Measurements from ENCODE around the gene SPR. TPM values are rescaled to one million over a fixed set of nuclear protein-coding genes. Genes with fewer than 3 reads are reported as not detected.

The SPR gene
- total and polyA plus RNA-seq, 2 of the 4 experiments (the other 2 are of a cell fraction), result 14.3 to 17.4 TPM

DNA sequence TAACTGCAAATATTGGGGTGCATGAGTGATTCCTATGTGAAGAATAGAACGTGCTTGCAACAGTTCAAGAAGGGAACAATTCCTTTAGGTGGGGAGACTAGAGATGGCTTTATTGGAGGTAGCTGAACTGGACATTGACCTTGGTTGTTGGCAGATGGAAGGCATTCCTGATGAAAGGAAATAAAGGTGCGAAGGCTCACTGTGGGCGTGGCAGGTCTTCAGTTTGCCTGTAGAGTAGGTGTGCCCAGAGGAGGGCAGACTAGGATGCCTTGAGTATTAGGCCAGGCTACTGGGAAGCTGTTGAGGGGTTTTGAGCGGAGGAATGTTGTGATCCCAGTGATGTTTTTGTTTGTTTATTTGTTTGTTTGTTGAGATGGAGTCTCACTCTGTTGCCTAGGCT is 2.8 kb downstream of the SPR start (continued):
- TF ChIP-seq, protein P1, sequence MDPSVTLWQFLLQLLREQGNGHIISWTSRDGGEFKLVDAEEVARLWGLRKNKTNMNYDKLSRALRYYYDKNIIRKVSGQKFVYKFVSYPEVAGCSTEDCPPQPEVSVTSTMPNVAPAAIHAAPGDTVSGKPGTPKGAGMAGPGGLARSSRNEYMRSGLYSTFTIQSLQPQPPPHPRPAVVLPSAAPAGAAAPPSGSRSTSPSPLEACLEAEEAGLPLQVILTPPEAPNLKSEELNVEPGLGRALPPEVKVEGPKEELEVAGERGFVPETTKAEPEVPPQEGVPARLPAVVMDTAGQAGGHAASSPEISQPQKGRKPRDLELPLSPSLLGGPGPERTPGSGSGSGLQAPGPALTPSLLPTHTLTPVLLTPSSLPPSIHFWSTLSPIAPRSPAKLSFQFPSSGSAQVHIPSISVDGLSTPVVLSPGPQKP (IDR thresholded peaks at IDR 0.05; ENCODE audit: borderline replicate concordance, low read depth, low read length), result no peak

DNA sequence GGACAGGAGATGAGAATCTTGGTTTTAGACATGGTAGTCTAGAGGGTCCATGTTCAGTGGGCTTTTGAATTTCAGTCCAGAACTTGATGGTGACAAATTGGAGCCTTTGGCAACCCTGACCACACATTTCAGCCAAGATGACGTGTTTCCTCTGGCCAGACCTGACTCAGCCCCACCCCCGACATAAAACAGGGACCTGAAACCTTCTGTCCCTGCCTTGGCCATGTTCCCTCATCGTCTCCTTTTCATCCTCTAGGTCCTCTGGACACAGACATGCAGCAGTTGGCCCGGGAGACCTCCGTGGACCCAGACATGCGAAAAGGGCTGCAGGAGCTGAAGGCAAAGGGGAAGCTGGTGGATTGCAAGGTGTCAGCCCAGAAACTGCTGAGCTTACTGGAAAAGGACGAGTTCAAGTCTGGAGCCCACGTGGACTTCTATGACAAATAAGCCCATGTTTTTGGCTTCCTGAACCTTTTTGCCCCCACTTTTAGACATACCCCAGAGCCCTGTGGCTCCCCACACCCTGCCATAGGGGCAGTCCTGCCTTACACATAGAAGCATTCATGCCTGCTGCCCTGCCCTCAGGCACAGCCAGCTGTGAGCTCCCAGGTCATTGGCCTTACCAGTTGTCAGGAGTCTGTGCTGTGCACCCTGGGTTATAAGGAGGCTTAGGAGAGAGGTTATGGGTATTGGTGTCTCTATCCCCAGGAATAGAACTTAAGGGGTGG is 4.0 kb downstream of the SPR start:
- no peaks in the 10 kb centered on the region for H3K9me3 ChIP-seq (ENCODE audit: control insufficient read depth, insufficient read depth, low read length)
- dilution Hi-C loops (cut with HindIII; ENCODE audit: low sequenced_read_pairs, unreplicated experiment) (no loop called here), in situ Hi-C loops (cut with MboI; ENCODE audit: low sequenced_read_pairs) (loop anchor here (5.0 to 25.0 kb wide), 4 partner anchors 81 to 1354 kb away; partner anchors contain the start of gene SFXN5), intact Hi-C loops (cut with micrococcal nuclease) (no loop called here)
- no peak overlapping the region for H3K4me2 ChIP-seq (ENCODE audit: low read depth, low read length)
- H2AK9ac ChIP-seq (replicated peaks; ENCODE audit: low read depth, low read length, poor library complexity), result peak overlapping the region; percentile 18
- BruUV-seq (replicated peaks), result no TSS peak
- no peak overlapping the region for H4K8ac ChIP-seq (ENCODE audit: low read depth in 2 of 2, low read length in 2 of 2)
- no peak overlapping the region for H2BK20ac ChIP-seq (ENCODE audit: low read depth, low read length)
- no peak overlapping the region for H4K5ac ChIP-seq (ENCODE audit: low read depth, low read length)
- H2BK5ac ChIP-seq (ENCODE audit: low read depth, low read length, poor library complexity, severe bottlenecking), result no peak overlapping the region
- no peak overlapping the region for H3K23ac ChIP-seq (ENCODE audit: low read depth, low read length)
- H3K56ac ChIP-seq (ENCODE audit: extremely low read depth, insufficient read depth, low read length), result no peak overlapping the region
- no peak overlapping the region for H2AK5ac ChIP-seq (ENCODE audit: low read depth, low read length)
- peaks cover 12% of the 10 kb centered on the region for H4K20me1 ChIP-seq (ENCODE audit: insufficient read depth, low read length)
- no peak overlapping the region for H3K9ac ChIP-seq (ENCODE audit: low read depth, low read length)
- peaks cover 6% of the 10 kb centered on the region; the same call in 1 of the 2 replicates for H3K4me1 ChIP-seq (ENCODE audit: control insufficient read depth, insufficient read depth, low read length)
- no peak overlapping the region for H3K4me3 ChIP-seq (ENCODE audit: insufficient read depth, low read depth, low read length)
- TF ChIP-seq, protein P2, sequence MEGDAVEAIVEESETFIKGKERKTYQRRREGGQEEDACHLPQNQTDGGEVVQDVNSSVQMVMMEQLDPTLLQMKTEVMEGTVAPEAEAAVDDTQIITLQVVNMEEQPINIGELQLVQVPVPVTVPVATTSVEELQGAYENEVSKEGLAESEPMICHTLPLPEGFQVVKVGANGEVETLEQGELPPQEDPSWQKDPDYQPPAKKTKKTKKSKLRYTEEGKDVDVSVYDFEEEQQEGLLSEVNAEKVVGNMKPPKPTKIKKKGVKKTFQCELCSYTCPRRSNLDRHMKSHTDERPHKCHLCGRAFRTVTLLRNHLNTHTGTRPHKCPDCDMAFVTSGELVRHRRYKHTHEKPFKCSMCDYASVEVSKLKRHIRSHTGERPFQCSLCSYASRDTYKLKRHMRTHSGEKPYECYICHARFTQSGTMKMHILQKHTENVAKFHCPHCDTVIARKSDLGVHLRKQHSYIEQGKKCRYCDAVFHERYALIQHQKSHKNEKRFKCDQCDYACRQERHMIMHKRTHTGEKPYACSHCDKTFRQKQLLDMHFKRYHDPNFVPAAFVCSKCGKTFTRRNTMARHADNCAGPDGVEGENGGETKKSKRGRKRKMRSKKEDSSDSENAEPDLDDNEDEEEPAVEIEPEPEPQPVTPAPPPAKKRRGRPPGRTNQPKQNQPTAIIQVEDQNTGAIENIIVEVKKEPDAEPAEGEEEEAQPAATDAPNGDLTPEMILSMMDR (conservative IDR thresholded peaks at IDR 0.05; ENCODE audit: low read depth, low read length), result no peak
- no peak for TF ChIP-seq RAD21 (IDR thresholded peaks at IDR 0.05; ENCODE audit: low read length)
- no peak for TF ChIP-seq BHLHE40 (IDR thresholded peaks at IDR 0.05; ENCODE audit: low read depth, low read length)
- TF ChIP-seq SMC3 (IDR thresholded peaks at IDR 0.05; ENCODE audit: low read depth, low read length), result no peak
- TF ChIP-seq MXI1 (IDR thresholded peaks at IDR 0.05; ENCODE audit: borderline replicate concordance, low read depth, low read length), result no peak
- TF ChIP-seq RCOR1 (IDR thresholded peaks at IDR 0.05; ENCODE audit: insufficient replicate concordance, low read length), result no peak
- peaks cover 2 to 5% of the 10 kb centered on the region in 2 experiments; a peak in 1 of 4 replicates for H3K79me1 ChIP-seq (ENCODE audit: low read depth in 1 of 2, low read length in 2 of 2)
- WGBS, 2 experiments (ENCODE audit: extremely low coverage in 2 of 2, insufficient read length in 1 of 2), result 72% methylated on average over 4 of the region's 8 CpGs; no CpG with 5 or more reads in 1 of the 2 experiments
- no peak overlapping the region for H2BK15ac ChIP-seq (ENCODE audit: low read depth, low read length)
- POLR2A ChIA-PET (ENCODE audit: unreplicated experiment), result no interaction called here
- DNase-seq (peak; percentile 23), ATAC-seq (ENCODE audit: low read depth) (no peak)
- CTCF ChIA-PET, result interaction anchor here (0.6 to 2.6 kb wide), 4 partner anchors 59 to 265 kb away, joined by 3 to 8 read pairs (median 4); no protein-coding TSS in a partner anchor
- peaks cover 16% of the 10 kb centered on the region; the same call in 1 of the 2 replicates for H3K27me3 ChIP-seq (ENCODE audit: control insufficient read depth, insufficient read depth, low read length)
- H3K18ac ChIP-seq (ENCODE audit: low read depth, low read length), result no peak overlapping the region
- peaks cover 5% of the 10 kb centered on the region; the same call in 1 of the 2 replicates for H3K9me1 ChIP-seq (ENCODE audit: insufficient read depth, low read length)
- H2BK120ac ChIP-seq (ENCODE audit: low read depth, low read length), result no peak overlapping the region
- H2AFZ ChIP-seq (replicated peaks; ENCODE audit: low read length, poor library complexity), result peak overlapping the region; percentile 49
- H4K91ac ChIP-seq (ENCODE audit: insufficient read depth, low read depth, low read length), result no peak overlapping the region
- H3K4ac ChIP-seq (ENCODE audit: low read depth, low read length), result no peak overlapping the region
- no peak overlapping the region for H3K27ac ChIP-seq (ENCODE audit: insufficient read depth, low read length)
- no peaks in the 10 kb centered on the region; the same call in 1 of the 2 replicates for H3K36me3 ChIP-seq (ENCODE audit: control insufficient read depth, insufficient read depth, low read length)
- H3K14ac ChIP-seq (replicated peaks; ENCODE audit: low read depth, low read length), result no peak overlapping the region
